KMS-11 (cell line): ENCODE results near the gene GJB1.

Experiments
- H2AFZ ChIP-seq: fragments of 200-600 bp; sonication (generic); 2 replicates; pipeline ENCODE4 v1.6.1; 2016; ENCODE audit warnings: antibody characterized with exemption, mixed run types, low read depth
- H3K27ac ChIP-seq: fragments of 200-600 bp; sonication (generic); 2 replicates; pipeline ENCODE4 v1.6.1; 2016; ENCODE audit warnings: mild to moderate bottlenecking, mixed run types
- H3K27me3 ChIP-seq: fragments of 200-600 bp; sonication (generic); 2 replicates; pipeline ENCODE4 v1.6.1; 2017; ENCODE audit warnings: mild to moderate bottlenecking, low read depth, mixed run types, moderate library complexity; ENCODE audit not compliant: insufficient read depth
- H3K36me3 ChIP-seq: fragments of 200-600 bp; sonication (generic); 2 replicates; pipeline ENCODE4 v1.6.1; 2017; ENCODE audit warnings: mild to moderate bottlenecking, mixed run types; ENCODE audit not compliant: insufficient read depth
- H3K4me1 ChIP-seq: fragments of 200-600 bp; sonication (generic); 2 replicates; pipeline ENCODE4 v1.6.1; 2016; ENCODE audit warnings: mild to moderate bottlenecking, low read depth, mixed run types; ENCODE audit not compliant: poor library complexity, severe bottlenecking
- H3K4me2 ChIP-seq: fragments of 200-600 bp; sonication (generic); 2 replicates; pipeline ENCODE4 v1.7.0; 2016; ENCODE audit warnings: mild to moderate bottlenecking, mixed run types
- H3K4me3 ChIP-seq: fragments of 200-600 bp; sonication (generic); IDR thresholded peaks from 2 replicates; pipeline ENCODE4 v1.6.1; 2017; ENCODE audit warnings: low read depth, low read length, mixed read lengths; ENCODE audit not compliant: insufficient read depth
- H3K79me2 ChIP-seq: fragments of 200-600 bp; sonication (generic); 2 replicates; pipeline ENCODE4 v1.6.1; 2016; ENCODE audit warnings: low read depth, mixed run types; ENCODE audit not compliant: insufficient read depth
- H3K9ac ChIP-seq: fragments of 200-600 bp; sonication (generic); 2 replicates; pipeline ENCODE4 v1.6.1; 2016; ENCODE audit warnings: mild to moderate bottlenecking, mixed run types
- H4K20me1 ChIP-seq: fragments of 200-600 bp; sonication (generic); 2 replicates; pipeline ENCODE4 v1.6.1; 2016; ENCODE audit warnings: mild to moderate bottlenecking, mixed run types; ENCODE audit not compliant: insufficient read depth
- TF ChIP-seq, protein P1 (sequence below): fragments of 200-600 bp; sonication (generic); conservative IDR thresholded peaks from 2 replicates; pipeline ENCODE4 v1.6.1; 2017; ENCODE audit warnings: low read depth, mild to moderate bottlenecking, antibody characterized with exemption, low read length, moderate library complexity, mixed read lengths

The GJB1 gene

GRCh38 chrX:71184803-71185495, 38.1 kb upstream of the GJB1 start:
- peaks cover 9% of the 10 kb centered on the region for H3K4me1 ChIP-seq

DNA sequence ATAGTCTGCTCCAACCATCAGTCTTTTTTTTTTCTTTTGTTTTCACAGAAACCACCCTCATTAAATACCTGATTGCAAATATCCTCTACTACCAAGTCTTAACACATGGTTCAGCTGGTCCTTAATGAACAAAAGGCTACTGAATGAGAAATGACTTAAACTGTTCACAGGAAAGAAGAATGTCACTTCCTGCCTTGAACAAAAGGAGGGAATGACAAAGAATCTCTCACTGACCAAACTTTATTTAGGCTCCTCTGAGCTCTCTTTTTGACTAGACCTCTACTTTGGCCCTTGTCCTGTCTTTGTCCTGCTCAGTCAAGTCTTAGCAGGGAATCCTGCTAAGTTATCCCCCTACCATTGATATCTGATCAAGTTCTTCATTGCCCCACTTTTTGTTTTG, 31.8 kb upstream of the GJB1 start:
- H3K27ac ChIP-seq = no peak overlapping the region
- no peaks in the 10 kb centered on the region for H4K20me1 ChIP-seq
- no peaks in the 10 kb centered on the region for H3K79me2 ChIP-seq
- no peak overlapping the region for H3K4me2 ChIP-seq
- TF ChIP-seq, protein P1, sequence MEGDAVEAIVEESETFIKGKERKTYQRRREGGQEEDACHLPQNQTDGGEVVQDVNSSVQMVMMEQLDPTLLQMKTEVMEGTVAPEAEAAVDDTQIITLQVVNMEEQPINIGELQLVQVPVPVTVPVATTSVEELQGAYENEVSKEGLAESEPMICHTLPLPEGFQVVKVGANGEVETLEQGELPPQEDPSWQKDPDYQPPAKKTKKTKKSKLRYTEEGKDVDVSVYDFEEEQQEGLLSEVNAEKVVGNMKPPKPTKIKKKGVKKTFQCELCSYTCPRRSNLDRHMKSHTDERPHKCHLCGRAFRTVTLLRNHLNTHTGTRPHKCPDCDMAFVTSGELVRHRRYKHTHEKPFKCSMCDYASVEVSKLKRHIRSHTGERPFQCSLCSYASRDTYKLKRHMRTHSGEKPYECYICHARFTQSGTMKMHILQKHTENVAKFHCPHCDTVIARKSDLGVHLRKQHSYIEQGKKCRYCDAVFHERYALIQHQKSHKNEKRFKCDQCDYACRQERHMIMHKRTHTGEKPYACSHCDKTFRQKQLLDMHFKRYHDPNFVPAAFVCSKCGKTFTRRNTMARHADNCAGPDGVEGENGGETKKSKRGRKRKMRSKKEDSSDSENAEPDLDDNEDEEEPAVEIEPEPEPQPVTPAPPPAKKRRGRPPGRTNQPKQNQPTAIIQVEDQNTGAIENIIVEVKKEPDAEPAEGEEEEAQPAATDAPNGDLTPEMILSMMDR = no peak
- no peak overlapping the region for H2AFZ ChIP-seq
- H3K27me3 ChIP-seq = no peaks in the 10 kb centered on the region
- no peak overlapping the region for H3K9ac ChIP-seq
- no peak overlapping the region for H3K4me3 ChIP-seq
- H3K4me1 ChIP-seq = no peaks in the 10 kb centered on the region
- no peaks in the 10 kb centered on the region for H3K36me3 ChIP-seq

More at GRCh38 chrX:71184803-71185495, 38.1 kb upstream of the GJB1 start:
- no peak overlapping the region for H3K4me2 ChIP-seq
- no peak overlapping the region for H3K27ac ChIP-seq
- no peak overlapping the region for H3K4me3 ChIP-seq
- H2AFZ ChIP-seq = no peak overlapping the region
- no peaks in the 10 kb centered on the region for H4K20me1 ChIP-seq
- H3K9ac ChIP-seq = no peak overlapping the region
- no peaks in the 10 kb centered on the region for H3K27me3 ChIP-seq
- no peaks in the 10 kb centered on the region for H3K79me2 ChIP-seq
- TF ChIP-seq, protein P1 = no peak
- no peaks in the 10 kb centered on the region for H3K36me3 ChIP-seq

GRCh38 chrX:71195964-71196649, 26.9 kb upstream of the GJB1 start:
- Histone ChIP-seq H3K9ac (no peak overlapping the region), H3K27ac (no peak overlapping the region), H3K4me2 (no peak overlapping the region), H4K20me1 (no peaks in the 10 kb centered on the region), H2AFZ (no peak overlapping the region), H3K79me2 (no peaks in the 10 kb centered on the region), H3K4me1 (no peaks in the 10 kb centered on the region), H3K4me3 (no peak overlapping the region), H3K27me3 (no peaks in the 10 kb centered on the region), H3K36me3 (no peaks in the 10 kb centered on the region)
- TF ChIP-seq, protein P1 = no peak

DNA sequence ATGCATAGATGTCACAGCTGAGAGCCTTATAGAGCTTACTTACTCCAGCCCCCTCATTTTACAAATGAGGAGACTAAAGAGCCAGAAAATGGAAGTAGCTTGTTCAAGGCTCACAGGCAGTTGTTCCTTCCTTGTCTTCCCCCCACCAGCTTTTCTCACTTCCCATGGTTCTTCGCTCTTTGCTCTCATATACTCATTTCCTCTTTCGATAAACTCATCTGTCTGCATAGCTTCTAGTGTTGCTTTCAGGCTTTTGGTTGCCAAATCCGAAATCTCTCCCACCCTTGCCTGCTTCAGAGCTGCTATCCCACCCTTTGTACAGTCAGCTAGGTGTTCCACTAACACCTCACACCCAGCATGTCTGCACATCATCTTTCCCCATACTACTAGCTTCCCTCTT, 25.0 kb upstream of the GJB1 start:
- no peaks in the 10 kb centered on the region for H3K4me1 ChIP-seq
- H3K27ac ChIP-seq = no peak overlapping the region
- H3K79me2 ChIP-seq = no peaks in the 10 kb centered on the region
- no peak overlapping the region for H2AFZ ChIP-seq
- no peak overlapping the region for H3K4me2 ChIP-seq
- H4K20me1 ChIP-seq = no peaks in the 10 kb centered on the region
- H3K4me3 ChIP-seq = no peak overlapping the region
- no peaks in the 10 kb centered on the region for H3K27me3 ChIP-seq
- H3K9ac ChIP-seq = no peak overlapping the region
- TF ChIP-seq, protein P1 = no peak
- H3K36me3 ChIP-seq = no peaks in the 10 kb centered on the region
